GM18951 (cell line): ENCODE measurements around the gene ST6GALNAC3.

Experiments
- POLR2A ChIP-seq: IDR thresholded peaks from 4 replicates; pipeline ENCODE4 v1.6.1; 2011; ENCODE audit warnings: mild to moderate bottlenecking; ENCODE audit not compliant: insufficient read length, insufficient read depth; ENCODE audit errors: extremely low read depth
- in situ Hi-C: fragments of 300-500 bp; cut with MboI; formaldehyde crosslinking; loops from one replicate; pipeline ENCODE4 v1.12.0; 2022; ENCODE audit warnings: low sequenced_read_pairs, mixed read lengths, inconsistent platforms; ENCODE audit not compliant: unreplicated experiment

Gene ST6GALNAC3

GRCh38 chr1:76185207-76185606 is 110.7 kb downstream of the ST6GALNAC3 start:
- TF ChIP-seq POLR2A = no peak
- in situ Hi-C loops = no loop called here

GRCh38 chr1:76186554-76187170 is 112.1 kb downstream of the ST6GALNAC3 start:
- TF ChIP-seq POLR2A = no peak
- in situ Hi-C loops = no loop called here

- in situ Hi-C loops = no loop called here
Observed at GRCh38 chr1:76187436-76187835, 112.9 kb downstream of the ST6GALNAC3 start.

GRCh38 chr1:76189310-76189709 is 114.8 kb downstream of the ST6GALNAC3 start:
- TF ChIP-seq POLR2A = no peak
- in situ Hi-C loops = no loop called here

More at GRCh38 chr1:76187436-76187835, 112.9 kb downstream of the ST6GALNAC3 start:
- no peak for TF ChIP-seq POLR2A

- TF ChIP-seq POLR2A = no peak
- in situ Hi-C loops = no loop called here
Observed at GRCh38 chr1:76190749-76191424, 116.3 kb downstream of the ST6GALNAC3 start.

- in situ Hi-C loops = no loop called here
Observed at GRCh38 chr1:76191561-76191960, 117.0 kb downstream of the ST6GALNAC3 start.

GRCh38 chr1:76198452-76198851 is 123.9 kb downstream of the ST6GALNAC3 start:
- in situ Hi-C loops = no loop called here
- TF ChIP-seq POLR2A = no peak

More at GRCh38 chr1:76191561-76191960, 117.0 kb downstream of the ST6GALNAC3 start:
- no peak for TF ChIP-seq POLR2A

- TF ChIP-seq POLR2A = no peak
- in situ Hi-C loops = no loop called here
Observed at GRCh38 chr1:76202670-76203069, 128.1 kb downstream of the ST6GALNAC3 start.

- no peak for TF ChIP-seq POLR2A
- in situ Hi-C loops = no loop called here
Observed at GRCh38 chr1:76203127-76203526, 128.6 kb downstream of the ST6GALNAC3 start.

GRCh38 chr1:76209238-76209637 is 134.7 kb downstream of the ST6GALNAC3 start:
- TF ChIP-seq POLR2A = no peak
- in situ Hi-C loops = no loop called here

GRCh38 chr1:76209648-76210047 is 135.1 kb downstream of the ST6GALNAC3 start:
- in situ Hi-C loops = no loop called here
- no peak for TF ChIP-seq POLR2A

GRCh38 chr1:76210160-76210559 is 135.6 kb downstream of the ST6GALNAC3 start:
- in situ Hi-C loops = no loop called here
- TF ChIP-seq POLR2A = no peak

GRCh38 chr1:76218888-76219287 is 144.3 kb downstream of the ST6GALNAC3 start:
- no peak for TF ChIP-seq POLR2A
- in situ Hi-C loops = no loop called here

GRCh38 chr1:76219366-76219818 is 144.8 kb downstream of the ST6GALNAC3 start:
- no peak for TF ChIP-seq POLR2A
- in situ Hi-C loops = no loop called here

- in situ Hi-C loops = no loop called here
- TF ChIP-seq POLR2A = no peak
Observed at GRCh38 chr1:76224752-76225151, 150.2 kb downstream of the ST6GALNAC3 start.

GRCh38 chr1:76225526-76225925 is 151.0 kb downstream of the ST6GALNAC3 start:
- in situ Hi-C loops = no loop called here
- no peak for TF ChIP-seq POLR2A
